ENCODE measurements around the gene PINK1.
"Not testable (repeated sequence)": the region's sequence is repeated elsewhere in the genome, so short reads cannot be mapped to it uniquely, and the experiment has no call there.

The PINK1 gene

GRCh38 chr1:20603504-20604464 lies 29.5 kb upstream of the PINK1 start:
- no peak for DNase-seq
- Mint-ChIP-seq H3K9me3 (no peaks in the 10 kb centered on the region), H3K27ac (no peak overlapping the region), H3K4me1 (no peaks in the 10 kb centered on the region), H3K27me3 (no peaks in the 10 kb centered on the region), H3K4me3 (no peak overlapping the region)
- no peak for ATAC-seq

GRCh38 chr1:20604678-20605077 lies 28.6 kb upstream of the PINK1 start:
- H3K9me3 Mint-ChIP-seq: no peaks in the 10 kb centered on the region
- H3K4me3 Mint-ChIP-seq: no peak overlapping the region
- no peaks in the 10 kb centered on the region for H3K4me1 Mint-ChIP-seq
- ATAC-seq: no peak
- no peak overlapping the region for H3K27ac Mint-ChIP-seq
- no peak for DNase-seq
- H3K27me3 Mint-ChIP-seq: no peaks in the 10 kb centered on the region

GRCh38 chr1:20606801-20607570 lies 26.3 kb upstream of the PINK1 start:
- not testable (repeated sequence) for H3K9me3 Mint-ChIP-seq, H3K27me3 Mint-ChIP-seq, ATAC-seq, DNase-seq, H3K27ac Mint-ChIP-seq, H3K4me3 Mint-ChIP-seq, H3K4me1 Mint-ChIP-seq

- Mint-ChIP-seq H3K27me3 (peaks cover 7% of the 10 kb centered on the region), H3K27ac (no peak overlapping the region)
- no peak for DNase-seq
Observed at GRCh38 chr1:20609541-20609940, 23.7 kb upstream of the PINK1 start.

GRCh38 chr1:20610970-20611369 lies 22.3 kb upstream of the PINK1 start:
- Mint-ChIP-seq H3K4me1 (no peaks in the 10 kb centered on the region), H3K4me3 (no peak overlapping the region), H3K9me3 (no peaks in the 10 kb centered on the region), H3K27me3 (peaks cover 8% of the 10 kb centered on the region), H3K27ac (peak overlapping the region in 1 of 2 donors; percentile 54)
- DNase-seq (no peak), ATAC-seq (no peak)

More at GRCh38 chr1:20609541-20609940, 23.7 kb upstream of the PINK1 start:
- Mint-ChIP-seq H3K4me3 (no peak overlapping the region), H3K9me3 (no peaks in the 10 kb centered on the region), H3K4me1 (no peaks in the 10 kb centered on the region)
- no peak for ATAC-seq

- no peak overlapping the region for H3K27ac Mint-ChIP-seq
- no peaks in the 10 kb centered on the region for H3K9me3 Mint-ChIP-seq
- ATAC-seq (no peak), DNase-seq (no peak)
- H3K27me3 Mint-ChIP-seq: peaks cover 8% of the 10 kb centered on the region
- no peak overlapping the region for H3K4me3 Mint-ChIP-seq
- H3K4me1 Mint-ChIP-seq: no peaks in the 10 kb centered on the region
Observed at GRCh38 chr1:20611652-20612051, 21.6 kb upstream of the PINK1 start.

- Mint-ChIP-seq H3K4me3 (no peak overlapping the region), H3K27me3 (peaks cover 8% of the 10 kb centered on the region), H3K4me1 (no peaks in the 10 kb centered on the region), H3K9me3 (no peaks in the 10 kb centered on the region), H3K27ac (peak overlapping the region; percentile 24 to 42)
- no peak for ATAC-seq
- no peak for DNase-seq
Observed at GRCh38 chr1:20612221-20612746, 21.0 kb upstream of the PINK1 start.

GRCh38 chr1:20614131-20614579 lies 19.1 kb upstream of the PINK1 start:
- H3K27ac Mint-ChIP-seq: no peak overlapping the region
- ATAC-seq: no peak
- no peak overlapping the region for H3K4me3 Mint-ChIP-seq
- DNase-seq: no peak
- no peaks in the 10 kb centered on the region for H3K4me1 Mint-ChIP-seq
- H3K9me3 Mint-ChIP-seq: no peaks in the 10 kb centered on the region
- H3K27me3 Mint-ChIP-seq: peaks cover 16% of the 10 kb centered on the region

- Mint-ChIP-seq H3K4me1 (no peaks in the 10 kb centered on the region), H3K27ac (no peak overlapping the region), H3K27me3 (peaks cover 16% of the 10 kb centered on the region), H3K9me3 (no peaks in the 10 kb centered on the region), H3K4me3 (no peak overlapping the region)
- ATAC-seq (no peak), DNase-seq (no peak)
Observed at GRCh38 chr1:20615946-20616846, 17.1 kb upstream of the PINK1 start.

GRCh38 chr1:20616847-20617487 lies 16.3 kb upstream of the PINK1 start:
- ATAC-seq: no peak

GRCh38 chr1:20618550-20618949 lies 14.7 kb upstream of the PINK1 start:
- H3K4me1 Mint-ChIP-seq: no peaks in the 10 kb centered on the region
- H3K4me3 Mint-ChIP-seq: no peak overlapping the region
- no peaks in the 10 kb centered on the region for H3K9me3 Mint-ChIP-seq
- H3K27ac Mint-ChIP-seq: peak overlapping the region in 1 of 2 donors; percentile 55
- ATAC-seq (no peak), DNase-seq (no peak)
- H3K27me3 Mint-ChIP-seq: peaks cover 16% of the 10 kb centered on the region

More at GRCh38 chr1:20616847-20617487, 16.3 kb upstream of the PINK1 start:
- Mint-ChIP-seq H3K27ac (no peak overlapping the region), H3K9me3 (no peaks in the 10 kb centered on the region), H3K27me3 (peaks cover 16% of the 10 kb centered on the region), H3K4me1 (no peaks in the 10 kb centered on the region), H3K4me3 (no peak overlapping the region)
- no peak for DNase-seq

- H3K9me3 Mint-ChIP-seq: no peaks in the 10 kb centered on the region
- H3K27ac Mint-ChIP-seq: no peak overlapping the region
- ATAC-seq (no peak), DNase-seq (no peak)
- H3K4me3 Mint-ChIP-seq: no peak overlapping the region
- no peaks in the 10 kb centered on the region for H3K4me1 Mint-ChIP-seq
- peaks cover 8% of the 10 kb centered on the region for H3K27me3 Mint-ChIP-seq
Observed at GRCh38 chr1:20619999-20620398, 13.3 kb upstream of the PINK1 start.

GRCh38 chr1:20621012-20621411 lies 12.2 kb upstream of the PINK1 start:
- Mint-ChIP-seq H3K27me3 (peaks cover 8% of the 10 kb centered on the region), H3K4me3 (no peak overlapping the region), H3K4me1 (no peaks in the 10 kb centered on the region), H3K9me3 (no peaks in the 10 kb centered on the region), H3K27ac (no peak overlapping the region)
- DNase-seq: no peak
- no peak for ATAC-seq

GRCh38 chr1:20624709-20625108 lies 8.5 kb upstream of the PINK1 start:
- no peak overlapping the region for H3K27ac Mint-ChIP-seq
- H3K27me3 Mint-ChIP-seq: peaks cover 10% of the 10 kb centered on the region
- no peak for DNase-seq
- H3K4me3 Mint-ChIP-seq: no peak overlapping the region
- ATAC-seq: no peak
- H3K9me3 Mint-ChIP-seq: peaks cover 4 to 7% of the 10 kb centered on the region in 2 donors
- H3K4me1 Mint-ChIP-seq: no peaks in the 10 kb centered on the region

Measured in stimulated activated naive CD8-positive, alpha-beta T cell treated with anti-CD3 and anti-CD28 coated beads, Interleukin-15, amount 100 ng/mL, for 72 hours (primary cell).